ENCODE measurements around the gene COMMD3.
A peak's percentile ranks its signal among the peaks of the same experiment; 100 is the strongest.

- TF ChIP-seq USF2 (IDR thresholded peaks at IDR 0.05; ENCODE audit: low read length) (no peak), POLR2A (IDR thresholded peaks at IDR 0.05; ENCODE audit: control extremely low read depth in 1 of 2, low read depth in 2 of 2, low read length in 2 of 2) (no peak), TAF1 (IDR thresholded peaks at IDR 0.05; ENCODE audit: low read depth, low read length) (no peak), MAX (IDR thresholded peaks at IDR 0.05) (no peak), JUND (IDR thresholded peaks at IDR 0.05; ENCODE audit: low read length) (no peak), RNF2 (IDR thresholded peaks at IDR 0.05; ENCODE audit: borderline replicate concordance, low read depth, low read length, missing control alignments, poor library complexity, severe bottlenecking) (no peak), CEBPB (IDR thresholded peaks at IDR 0.05; ENCODE audit: low read depth, low read length) (0 out of 2 replicates have a peak, but pooled peaks have one; percentile 33), NRF1 (IDR thresholded peaks at IDR 0.05; ENCODE audit: low read depth, low read length) (no peak), CTCF (IDR thresholded peaks at IDR 0.05; ENCODE audit: control extremely low read depth in 1 of 3, insufficient read depth in 1 of 3, low read depth in 1 of 3, low read length in 3 of 3) (no peak), GTF2F1 (IDR thresholded peaks at IDR 0.05; ENCODE audit: borderline replicate concordance, low read depth, low read length) (no peak)
These were observed 1.3 kb upstream of the COMMD3 start for GRCh38 chr10:22314852-22315251.

All from H1 (cell line).